AML-193 (cell line): ENCODE data around the gene DCAF17.
"Not testable (repeated sequence)": the region's sequence is repeated elsewhere in the genome, so short reads cannot be mapped to it uniquely, and the experiment has no call there.

ENCODE experiments used
- DNase-seq, 2 experiments: peaks; one replicate each; lab custom pipeline; 2025; lab: John Stamatoyannopoulos, UW

The DCAF17 gene

GRCh38 chr2:171411214-171411613 lies 22.8 kb upstream of the DCAF17 start:
- DNase-seq, result no peak

DNA sequence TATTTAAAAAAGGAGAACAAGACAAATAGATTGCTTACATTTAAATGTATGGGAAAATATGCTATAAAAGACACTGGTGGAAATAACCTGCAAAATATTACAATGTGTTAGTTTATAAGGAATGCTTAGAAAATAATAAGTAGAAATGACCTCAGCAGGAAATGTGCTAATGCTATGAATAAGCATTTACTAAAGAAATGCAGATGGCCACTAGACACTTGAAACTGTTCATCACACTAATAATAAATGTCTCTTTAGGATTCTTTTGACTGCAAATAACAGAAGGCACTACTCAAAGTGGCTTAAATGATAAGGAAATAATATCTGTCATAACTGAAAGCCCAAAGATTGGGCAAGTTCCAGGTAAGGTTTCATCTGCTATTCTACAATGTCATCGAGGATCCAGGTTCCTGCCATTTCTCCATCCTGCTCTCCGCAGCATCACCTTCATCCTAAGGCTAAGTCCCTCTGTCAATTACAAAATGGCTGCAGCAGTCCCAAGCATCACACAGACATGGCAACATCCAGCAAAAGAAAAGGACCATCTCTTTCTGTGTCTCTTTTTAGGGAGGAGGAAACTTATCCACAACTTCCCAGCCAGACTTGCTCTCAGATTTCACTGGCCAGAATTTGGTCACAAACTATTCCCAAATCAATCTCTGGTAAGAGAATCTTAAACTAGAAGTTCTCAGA lies 22.1 kb upstream of the DCAF17 start:
- DNase-seq, result no peak

- no peak for DNase-seq
Measured at GRCh38 chr2:171412571-171413175, 21.4 kb upstream of the DCAF17 start.

DNA sequence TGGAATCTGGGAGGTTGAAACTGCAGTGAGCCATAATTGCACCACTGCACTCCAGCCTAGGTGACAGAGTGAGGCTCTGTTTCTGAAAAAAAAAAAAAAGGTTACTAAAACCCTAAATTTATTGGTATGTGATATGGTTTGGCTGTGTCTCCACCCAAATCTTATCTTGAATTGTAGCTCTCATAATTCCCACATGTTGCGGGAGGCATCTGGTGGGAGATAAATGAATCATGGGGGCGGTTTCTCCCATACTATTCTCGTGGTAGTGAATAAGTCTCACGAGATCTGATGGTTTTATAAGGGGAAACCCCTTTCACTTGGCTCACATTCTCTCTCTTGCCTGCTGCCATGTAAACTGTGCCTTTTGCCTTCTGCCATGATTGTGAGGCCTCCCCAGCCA lies 19.4 kb upstream of the DCAF17 start:
- DNase-seq, result not testable (repeated sequence)

GRCh38 chr2:171416009-171416926 lies 17.8 kb upstream of the DCAF17 start:
- DNase-seq, result peak; percentile 71 to 85

DNA sequence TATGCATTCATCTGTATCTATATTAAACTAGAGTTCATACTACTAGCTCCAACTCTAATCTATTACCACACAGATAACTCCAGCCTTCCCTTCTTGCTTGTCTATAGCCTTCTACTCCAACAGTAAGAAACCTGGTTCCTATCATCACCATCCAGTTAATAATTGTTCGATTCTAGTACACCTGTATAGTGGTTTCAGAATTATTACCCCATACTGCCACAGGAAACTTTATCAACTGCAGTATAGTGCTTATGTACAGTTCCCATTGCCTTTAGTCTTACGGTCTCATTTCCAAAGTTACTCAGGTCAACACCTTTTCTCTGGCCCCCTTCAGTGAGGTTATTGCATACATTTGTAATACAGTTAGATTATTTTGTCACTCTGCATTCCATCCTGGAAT lies 14.7 kb upstream of the DCAF17 start:
- no peak for DNase-seq

- DNase-seq, result no peak
Measured at GRCh38 chr2:171420728-171421563, 13.1 kb upstream of the DCAF17 start.

DNA sequence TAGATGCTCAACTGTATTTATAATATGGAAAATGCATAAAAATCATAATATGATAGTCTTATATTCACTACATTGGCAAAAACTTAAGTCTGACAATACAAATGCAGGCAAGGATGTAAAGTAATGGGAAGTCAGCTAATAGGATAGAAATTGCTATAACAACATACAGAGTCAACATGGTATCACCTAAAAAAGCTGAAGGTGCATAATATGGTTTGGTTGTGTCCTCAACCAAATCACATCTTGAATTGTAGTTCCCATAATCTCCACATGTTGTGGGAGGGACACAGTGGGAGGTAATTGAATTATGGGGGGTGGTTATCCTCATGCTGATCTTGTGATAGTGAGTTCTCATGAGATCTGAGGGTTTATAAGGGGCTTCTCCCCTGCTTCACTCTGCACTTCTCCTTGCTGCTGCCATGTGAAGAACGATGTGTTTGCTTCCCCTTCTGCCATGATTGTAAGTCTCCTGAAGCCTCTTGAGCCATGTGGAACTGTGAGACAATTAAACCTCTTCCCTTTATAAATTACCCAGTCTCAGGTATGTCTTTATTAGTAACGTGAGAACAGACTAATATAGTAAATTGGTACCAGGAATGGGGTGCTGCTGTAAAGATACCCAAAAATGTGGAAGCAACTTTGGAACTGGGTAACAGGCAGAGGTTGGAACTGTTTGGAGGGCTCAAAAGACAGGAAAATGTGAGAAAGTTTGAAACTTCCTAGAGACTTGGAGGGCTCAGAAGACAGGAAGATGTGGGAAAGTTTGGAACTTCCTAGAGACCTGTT lies 11.1 kb upstream of the DCAF17 start:
- DNase-seq, result not testable (repeated sequence)

DNA sequence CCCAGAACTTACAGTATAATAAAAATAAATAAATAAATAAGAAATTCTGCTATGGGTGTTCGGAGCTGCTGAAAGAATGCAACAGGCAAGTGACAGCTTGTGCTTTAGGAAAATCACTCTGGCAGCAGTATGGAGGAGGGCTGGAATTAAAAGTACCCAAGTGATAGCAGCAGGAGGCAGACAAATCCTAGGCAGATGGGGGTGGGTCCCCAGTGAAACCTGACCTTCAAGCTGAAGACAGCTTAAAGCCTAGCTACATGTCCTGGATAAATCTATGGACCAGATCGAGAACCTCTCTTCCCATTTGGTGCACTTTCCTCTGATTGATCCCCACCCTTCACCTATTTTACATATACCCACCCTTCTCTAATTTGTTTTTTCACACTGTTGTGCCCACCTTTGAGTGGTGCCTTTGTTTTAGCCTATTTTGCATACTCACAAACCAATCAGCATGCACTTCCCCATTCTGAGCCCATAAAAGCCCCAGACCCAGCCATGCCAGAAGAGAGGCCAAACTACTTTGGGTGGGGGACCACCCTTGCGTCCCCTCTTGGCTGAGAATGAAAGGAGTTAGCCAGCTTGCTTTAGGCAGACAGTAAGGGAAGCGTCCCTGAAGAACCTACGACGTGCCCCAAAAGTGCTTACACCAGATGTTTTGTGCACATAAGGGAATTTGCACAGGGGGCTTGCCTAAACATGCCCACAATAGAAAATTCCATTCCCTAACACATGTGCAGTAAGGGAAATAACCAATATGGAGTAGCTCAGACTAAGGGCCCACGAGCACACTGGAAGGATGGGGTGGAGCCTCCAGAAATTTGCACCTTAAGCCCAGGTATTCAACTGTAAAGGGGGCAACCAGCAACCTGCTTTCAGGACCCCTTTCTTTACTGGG lies 3.3 kb upstream of the DCAF17 start:
- no peak for DNase-seq

GRCh38 chr2:171431677-171432167 lies 2.3 kb upstream of the DCAF17 start:
- DNase-seq, result no peak

GRCh38 chr2:171432206-171432968 lies 1.6 kb upstream of the DCAF17 start:
- no peak for DNase-seq

DNA sequence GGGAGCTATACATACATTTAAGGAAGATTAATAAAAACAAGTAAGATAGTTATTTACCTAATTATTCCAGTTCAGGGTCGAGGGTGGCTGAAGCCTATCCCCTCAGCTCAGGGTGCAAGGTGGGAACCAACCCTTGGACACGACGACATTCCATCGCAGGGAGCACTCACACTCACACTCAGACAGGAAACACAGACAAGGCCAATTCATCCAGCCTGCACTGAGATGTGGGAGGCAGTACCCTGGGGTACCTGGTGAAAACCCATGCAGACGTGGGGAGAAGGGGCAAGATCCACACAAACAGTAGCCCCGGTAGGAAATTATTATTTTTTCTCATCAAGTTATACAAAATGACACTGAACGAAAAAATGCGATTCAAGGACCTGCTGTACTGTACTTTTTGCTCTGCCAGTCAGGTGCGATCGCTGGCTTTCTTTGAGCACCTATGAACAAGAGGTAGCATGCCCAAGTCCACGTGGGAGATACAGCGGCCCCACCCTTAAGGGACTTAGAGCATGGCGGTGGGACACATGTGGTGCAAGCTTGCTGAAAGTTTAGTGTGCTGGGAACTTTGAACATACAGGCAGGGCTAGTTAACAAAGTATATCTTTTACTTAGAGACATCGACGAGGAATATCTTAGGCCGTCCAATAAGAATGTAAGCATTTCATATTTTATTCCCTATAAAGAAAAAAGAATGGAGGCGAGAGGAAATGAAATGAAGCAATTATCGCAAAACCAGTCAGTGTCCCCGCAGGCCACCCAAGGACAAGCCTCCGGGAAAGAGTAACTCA lies 860 bp upstream of the DCAF17 start:
- peak; percentile 25 to 35 for DNase-seq

GRCh38 chr2:171433763-171434012 lies 338 bp upstream of the DCAF17 start, which contains the start of gene METTL8:
METTL8 (minus strand) TSS chr2:171433990; CDS start chr2:171392185, 41,805 bp downstream.
- no peak for DNase-seq

- no peak for DNase-seq
Measured at GRCh38 chr2:171436307-171436706, 2.3 kb downstream of the DCAF17 start.

DNA sequence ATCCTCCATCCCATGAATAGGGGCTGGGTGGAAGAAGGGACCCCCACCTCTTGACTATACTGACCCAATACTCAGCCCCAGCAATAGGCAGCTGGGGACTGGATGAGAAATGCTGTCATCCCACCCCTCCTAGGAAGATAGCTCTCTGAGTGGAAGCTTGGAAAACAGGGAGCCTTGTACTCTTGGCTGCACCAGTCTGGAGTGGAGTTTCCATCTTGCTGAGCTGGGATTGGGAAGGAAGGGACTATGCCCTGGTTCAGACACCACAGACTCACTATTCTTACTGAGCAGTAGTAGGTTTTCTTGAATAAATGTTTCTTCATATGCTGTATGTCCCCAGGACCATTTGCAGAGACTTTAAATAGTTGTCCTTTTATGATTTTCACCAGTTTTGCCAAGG lies 7.4 kb downstream of the DCAF17 start:
- no peak for DNase-seq

- DNase-seq, result peak in 1 of 2 experiments; percentile 10
Measured at GRCh38 chr2:171447675-171448074, 13.6 kb downstream of the DCAF17 start.

GRCh38 chr2:171451074-171451473 lies 17.0 kb downstream of the DCAF17 start:
- DNase-seq, result no peak

- no peak for DNase-seq
Measured at GRCh38 chr2:171452773-171453172, 18.7 kb downstream of the DCAF17 start.
